Chondrocyte (in vitro differentiated cells): ENCODE data around the gene ADGRD1. TPM values are rescaled to one million over a fixed set of nuclear protein-coding genes. Genes with fewer than 3 reads are reported as not detected.

Experiments
- DNase-seq: peaks from one replicate; pipeline ENCODE4 v3.0.0; 2021; ENCODE audit warnings: mixed read lengths, low spot score
- H3K27ac Mint-ChIP-seq: one replicate; pipeline ENCODE4 v1.8.0; 2021; ENCODE audit warnings: mild to moderate bottlenecking, moderate library complexity, mixed read lengths; ENCODE audit not compliant: unreplicated experiment
- H3K27me3 Mint-ChIP-seq: 2 replicates; pipeline ENCODE4 v1.8.0; 2021; ENCODE audit warnings: low read depth, mixed read lengths
- H3K36me3 Mint-ChIP-seq: 2 replicates; pipeline ENCODE4 v1.8.0; 2021; ENCODE audit warnings: low read depth, mixed read lengths
- H3K4me1 Mint-ChIP-seq: 2 replicates; pipeline ENCODE4 v1.8.0; 2021; ENCODE audit warnings: low read depth, mild to moderate bottlenecking, mixed read lengths
- H3K4me3 Mint-ChIP-seq: one replicate; pipeline ENCODE4 v1.8.0; 2021; ENCODE audit warnings: mild to moderate bottlenecking, moderate library complexity, mixed read lengths; ENCODE audit not compliant: unreplicated experiment
- H3K9me3 Mint-ChIP-seq: 2 replicates; pipeline ENCODE4 v1.8.0; 2021; ENCODE audit warnings: low read depth, mixed read lengths
- CTCF ChIP-seq: fragments of 200-600 bp; sonication (generic); IDR thresholded peaks from 2 replicates; pipeline ENCODE4 v1.5.0; 2021; ENCODE audit warnings: antibody characterized with exemption, mild to moderate bottlenecking, moderate library complexity
- total RNA-seq: library from RNA; stranded (reverse); gene quantifications from 3 replicates; pipeline ENCODE4 v1.2.1, GENCODE V29; 2021

Gene ADGRD1
- total RNA-seq, 1 donor from 2014 or later, result 4.7 TPM

- H3K9me3 Mint-ChIP-seq, result no peaks in the 10 kb centered on the region
- no peak for DNase-seq
- H3K4me1 Mint-ChIP-seq, result no peaks in the 10 kb centered on the region
- H3K27me3 Mint-ChIP-seq, result peaks cover 20% of the 10 kb centered on the region
- TF ChIP-seq CTCF, result no peak
- no peak overlapping the region for H3K4me3 Mint-ChIP-seq
- H3K36me3 Mint-ChIP-seq, result no peaks in the 10 kb centered on the region
- no peak overlapping the region for H3K27ac Mint-ChIP-seq
These were observed 92.2 kb downstream of the ADGRD1 start for GRCh38 chr12:131045705-131046460.

GRCh38 chr12:131046813-131047788 is 93.4 kb downstream of the ADGRD1 start:
- Mint-ChIP-seq H3K4me3 (no peak overlapping the region), H3K9me3 (no peaks in the 10 kb centered on the region), H3K27me3 (peaks cover 18% of the 10 kb centered on the region), H3K4me1 (no peaks in the 10 kb centered on the region), H3K27ac (no peak overlapping the region), H3K36me3 (no peaks in the 10 kb centered on the region)
- no peak for DNase-seq
- no peak for TF ChIP-seq CTCF

- Mint-ChIP-seq H3K27me3 (peaks cover 20% of the 10 kb centered on the region), H3K27ac (no peak overlapping the region), H3K4me3 (no peak overlapping the region), H3K4me1 (no peaks in the 10 kb centered on the region), H3K9me3 (no peaks in the 10 kb centered on the region), H3K36me3 (no peaks in the 10 kb centered on the region)
- no peak for DNase-seq
- TF ChIP-seq CTCF, result no peak
These were observed 94.3 kb downstream of the ADGRD1 start for GRCh38 chr12:131047789-131048610.

- no peaks in the 10 kb centered on the region for H3K4me1 Mint-ChIP-seq
- peaks cover 22% of the 10 kb centered on the region for H3K27me3 Mint-ChIP-seq
- peak overlapping the region; percentile 33 for H3K27ac Mint-ChIP-seq
- no peak overlapping the region for H3K4me3 Mint-ChIP-seq
- no peaks in the 10 kb centered on the region for H3K36me3 Mint-ChIP-seq
- no peak for TF ChIP-seq CTCF
- no peaks in the 10 kb centered on the region for H3K9me3 Mint-ChIP-seq
- no peak for DNase-seq
These were observed 94.9 kb downstream of the ADGRD1 start for GRCh38 chr12:131048611-131048990.
